Lung (tissue), 12 donors: ENCODE measurements around the gene CNTN5. TPM values are rescaled to one million over a fixed set of nuclear protein-coding genes. Genes with fewer than 3 reads are reported as not detected.

ENCODE experiments used
- ATAC-seq: fragments of 200-7000 bp; cut with Tn5 transposase; one replicate; pipeline ENCODE4 v1.9.1; 2020; ENCODE audit warnings: moderate number of reproducible peaks; ENCODE audit not compliant: insufficient read depth, low FRiP score
- DNase-seq, 3 donors: peaks; one replicate each; pipeline ENCODE4 v3.0.0-alpha.2; 2013 to 2017
- H3K27ac ChIP-seq, 2 donors: one replicate each; pipeline ENCODE4 v1.5.1; 2013; ENCODE audit warnings: mild to moderate bottlenecking in 2 of 2, moderate library complexity in 2 of 2, control low read depth in 1 of 2, inconsistent platforms in 1 of 2, low read depth in 1 of 2, low read length in 1 of 2
- H3K27me3 ChIP-seq, 3 donors: one replicate each; pipeline ENCODE4 v1.5.1; 2013; ENCODE audit warnings: low read length in 2 of 3; ENCODE audit not compliant: control insufficient read depth in 3 of 3, insufficient read depth in 3 of 3
- H3K36me3 ChIP-seq, 4 donors: one replicate each; pipeline ENCODE4 v1.5.1; 2013; ENCODE audit warnings: low read length in 4 of 4, mild to moderate bottlenecking in 1 of 4, moderate library complexity in 1 of 4; ENCODE audit not compliant: control insufficient read depth in 4 of 4, insufficient read depth in 4 of 4
- H3K4me1 ChIP-seq, 5 donors: one replicate each; pipeline ENCODE4 v1.5.1; 2013; ENCODE audit warnings: low read length in 5 of 5, mild to moderate bottlenecking in 2 of 5, moderate library complexity in 1 of 5; ENCODE audit not compliant: control insufficient read depth in 5 of 5, insufficient read depth in 5 of 5
- H3K4me3 ChIP-seq: one replicate; pipeline ENCODE4 v1.5.1; 2013; ENCODE audit warnings: mild to moderate bottlenecking, control low read depth, moderate library complexity
- H3K9ac ChIP-seq, 2 donors: one replicate each; pipeline ENCODE4 v1.5.1; 2013; ENCODE audit warnings: low read length in 2 of 2, control low read depth in 1 of 2; ENCODE audit not compliant: insufficient read depth in 1 of 2
- H3K9me3 ChIP-seq, 4 donors: one replicate each; pipeline ENCODE4 v1.5.1; 2013; ENCODE audit warnings: low read length in 3 of 4, mild to moderate bottlenecking in 1 of 4, moderate library complexity in 1 of 4; ENCODE audit not compliant: control insufficient read depth in 4 of 4, insufficient read depth in 3 of 4
- CTCF ChIP-seq: IDR thresholded peaks from 2 replicates; pipeline ENCODE4 v1.5.1; 2012; ENCODE audit warnings: mild to moderate bottlenecking; ENCODE audit errors: control extremely low read depth, extremely low read depth
- WGBS, 2 donors: extraction: QIAGEN DNeasy Blood & Tissue Kit; methylation state at CpG; one replicate each; pipeline ENCODE4 v1.1.7; 2013; 5-methylcytosine and 5-hydroxymethylcytosine counted together
- polyA plus RNA-seq, 2 donors: library from polyadenylated mRNA; stranded (reverse); fragments of 200-250 nt; gene quantifications; one replicate each; pipeline ENCODE4 v1.2.1, GENCODE V29; 2013
- total RNA-seq, 2 donors: library from RNA; depleted of rRNA in 1 of 2; stranded (reverse); fragments of >200 nt in 1 of 2; gene quantifications; one replicate each; pipeline ENCODE4 v1.2.1, GENCODE V29; 2014 to 2021
- donor health status: control.
- donor health status: control.
- donor health status: Bipolar disorder and iron deficiency.
- donor health status: healthy.
- donor health status: DM: yes; HTN: yes; CAD: no.

Gene CNTN5
- total and polyA plus RNA-seq, 4 donors = 0.10 to 0.80 (median 0.44) TPM

GRCh38 chr11:99256614-99257013, 235.9 kb downstream of the CNTN5 start:
- Histone ChIP-seq H3K9me3 (no peaks in the 10 kb centered on the region), H3K27me3 (no peaks in the 10 kb centered on the region), H3K27ac (no peak overlapping the region), H3K4me3 (no peak overlapping the region), H3K9ac (no peak overlapping the region), H3K4me1 (no peaks in the 10 kb centered on the region), H3K36me3 (no peaks in the 10 kb centered on the region)
- WGBS, 2 donors = 96 to 98% methylated on average over 1 of the region's 1 CpG
- no peak for ATAC-seq
- DNase-seq = no peak
- no peak for TF ChIP-seq CTCF

GRCh38 chr11:99257131-99257530, 236.4 kb downstream of the CNTN5 start:
- 13 to 14% methylated on average over 1 of the region's 1 CpG for WGBS, 2 donors
- DNase-seq (no peak), ATAC-seq (no peak)
- Histone ChIP-seq H3K36me3 (no peaks in the 10 kb centered on the region), H3K27ac (no peak overlapping the region), H3K4me1 (no peaks in the 10 kb centered on the region), H3K9me3 (no peaks in the 10 kb centered on the region), H3K4me3 (no peak overlapping the region), H3K9ac (no peak overlapping the region), H3K27me3 (no peaks in the 10 kb centered on the region)
- no peak for TF ChIP-seq CTCF

GRCh38 chr11:99260696-99261095, 239.9 kb downstream of the CNTN5 start:
- no peak for ATAC-seq
- 48 to 76% methylated on average over 1 of the region's 1 CpG for WGBS, 2 donors
- no peak overlapping the region for H3K9ac ChIP-seq
- H3K4me3 ChIP-seq = no peak overlapping the region
- DNase-seq = no peak
- no peaks in the 10 kb centered on the region for H3K9me3 ChIP-seq
- no peak overlapping the region for H3K27ac ChIP-seq
- no peaks in the 10 kb centered on the region for H3K36me3 ChIP-seq
- H3K4me1 ChIP-seq = no peaks in the 10 kb centered on the region
- TF ChIP-seq CTCF = no peak
- H3K27me3 ChIP-seq = no peaks in the 10 kb centered on the region

GRCh38 chr11:99268886-99269285, 248.1 kb downstream of the CNTN5 start:
- Histone ChIP-seq H3K4me3 (no peak overlapping the region), H3K9me3 (no peaks in the 10 kb centered on the region), H3K27me3 (no peaks in the 10 kb centered on the region), H3K36me3 (no peaks in the 10 kb centered on the region), H3K9ac (no peak overlapping the region), H3K27ac (no peak overlapping the region), H3K4me1 (no peaks in the 10 kb centered on the region)
- no peak for ATAC-seq
- peak in 1 of 3 donors; percentile 7 for DNase-seq
- WGBS, 2 donors = 59 to 67% methylated on average over 3 of the region's 3 CpGs
- TF ChIP-seq CTCF = no peak
